Measurements from ENCODE around the gene DGKI. TPM values are rescaled to one million over a fixed set of nuclear protein-coding genes. Genes with fewer than 3 reads are reported as not detected.
A peak's percentile ranks its signal among the peaks of the same experiment; 100 is the strongest.

The DGKI gene
- total and polyA plus RNA-seq, 9 of the 15 experiments (the other 6 are each of a cell fraction or from before 2014, with no cell fraction given) = 0.11 to 0.54 (median 0.15) TPM; not detected in 5

- no peak for TF ChIP-seq MECOM (CRISPR knock-in tag; IDR thresholded peaks at IDR 0.05)
- no peak for TF ChIP-seq POLR2A (conservative IDR thresholded peaks at IDR 0.05)
Observed at GRCh38 chr7:137635874-137636273, 210.9 kb downstream of the DGKI start (continued).

GRCh38 chr7:137635132-137635531 is 211.6 kb downstream of the DGKI start:
- TF ChIP-seq NRF1 (conservative IDR thresholded peaks at IDR 0.05 in 1 of 2, IDR thresholded peaks at IDR 0.05 in 1 of 2) (no peak), CEBPG (CRISPR knock-in tag; IDR thresholded peaks at IDR 0.05) (0 out of 2 replicates have a peak, but pooled peaks have one; percentile 16), CEBPG (tag; conservative IDR thresholded peaks at IDR 0.05 in 1 of 2, IDR thresholded peaks at IDR 0.05 in 1 of 2) (peak; percentile 62 to 78), LARP7 (IDR thresholded peaks at IDR 0.05) (no peak), CEBPB (tag; IDR thresholded peaks at IDR 0.05) (peak; percentile 67), USF1 (CRISPR knock-in tag; IDR thresholded peaks at IDR 0.05) (no peak), THRA (IDR thresholded peaks at IDR 0.05) (no peak), SMARCB1 (IDR thresholded peaks at IDR 0.05; ENCODE audit: insufficient read length, low read depth) (no peak), CXXC5 (CRISPR knock-in tag; IDR thresholded peaks at IDR 0.05) (no peak), ATF3 (IDR thresholded peaks at IDR 0.05) (peak; percentile 73), ATF3 (CRISPR knock-in tag; conservative IDR thresholded peaks at IDR 0.05) (no peak), ATF4 (CRISPR knock-in tag; IDR thresholded peaks at IDR 0.05) (peak; percentile 73; the same call in 1 of the 2 replicates), ZNF311 (CRISPR knock-in tag; IDR thresholded peaks at IDR 0.05) (no peak), SMAD4 (CRISPR knock-in tag; conservative IDR thresholded peaks at IDR 0.05) (no peak)
- Histone ChIP-seq H2AFZ (ENCODE audit: low read depth, low read length) (no peak overlapping the region), H3K9ac (ENCODE audit: insufficient read depth in 1 of 2, low read depth in 2 of 2, low read length in 2 of 2) (no peak overlapping the region), H3K36me3 (ENCODE audit: control insufficient read depth, insufficient read depth, low read length) (no peaks in the 10 kb centered on the region), H3K4me3 (no peak overlapping the region), H3K4me2 (ENCODE audit: insufficient read depth, low read length) (no peak overlapping the region), H3K27ac (ENCODE audit: extremely low read depth, low read depth, low read length) (no peak overlapping the region), H3K4me1 (replicated peaks in 1 of 2; ENCODE audit: control insufficient read depth in 2 of 2, insufficient read depth in 2 of 2, low read length in 2 of 2) (no peaks in the 10 kb centered on the region), H4K20me1 (replicated peaks; ENCODE audit: control insufficient read depth, insufficient read depth, low read length) (no peaks in the 10 kb centered on the region), H3K9me1 (ENCODE audit: control insufficient read depth, insufficient read depth, low read length) (no peaks in the 10 kb centered on the region), H3K9me3 (replicated peaks; ENCODE audit: control insufficient read depth, insufficient read depth, low read depth, low read length) (no peaks in the 10 kb centered on the region), H3K27me3 (ENCODE audit: control insufficient read depth in 2 of 2, insufficient read depth in 2 of 2, low read length in 2 of 2) (no peaks in the 10 kb centered on the region), H3K79me2 (ENCODE audit: control insufficient read depth, insufficient read depth, low read length) (no peaks in the 10 kb centered on the region)
- ChIA-PET POLR2A (interaction anchor here (1.8 kb wide), 1 partner anchor 19 kb away, joined by 5 read pairs; no protein-coding TSS in a partner anchor), CTCF (ENCODE audit: low intra/inter-chr PET ratio) (no interaction called here)
- in situ Hi-C loops (cut with MboI) = no loop called here
- no TSS peak for BruUV-seq (replicated peaks)
- no peak for ATAC-seq
- 1% methylated on average over 3 of the region's 3 CpGs for WGBS (ENCODE audit: insufficient coverage, low coverage, missing lambda C conversion rate)
- no peak for FAIRE-seq
- intact Hi-C loops (cut with micrococcal nuclease) = no loop called here
- DNase-seq (ENCODE audit: extremely low read depth in 1 of 4, low spot score in 3 of 4) = no peak
